Measurements from ENCODE around the gene GASK1A. TPM values are rescaled to one million over a fixed set of nuclear protein-coding genes. Genes with fewer than 3 reads are reported as not detected.

The GASK1A gene
- total and polyA plus RNA-seq, 2 donors (not counting 3 experiments of a cell fraction or from before 2014, with no cell fraction given), result 0.04 TPM; not detected in 1

DNA sequence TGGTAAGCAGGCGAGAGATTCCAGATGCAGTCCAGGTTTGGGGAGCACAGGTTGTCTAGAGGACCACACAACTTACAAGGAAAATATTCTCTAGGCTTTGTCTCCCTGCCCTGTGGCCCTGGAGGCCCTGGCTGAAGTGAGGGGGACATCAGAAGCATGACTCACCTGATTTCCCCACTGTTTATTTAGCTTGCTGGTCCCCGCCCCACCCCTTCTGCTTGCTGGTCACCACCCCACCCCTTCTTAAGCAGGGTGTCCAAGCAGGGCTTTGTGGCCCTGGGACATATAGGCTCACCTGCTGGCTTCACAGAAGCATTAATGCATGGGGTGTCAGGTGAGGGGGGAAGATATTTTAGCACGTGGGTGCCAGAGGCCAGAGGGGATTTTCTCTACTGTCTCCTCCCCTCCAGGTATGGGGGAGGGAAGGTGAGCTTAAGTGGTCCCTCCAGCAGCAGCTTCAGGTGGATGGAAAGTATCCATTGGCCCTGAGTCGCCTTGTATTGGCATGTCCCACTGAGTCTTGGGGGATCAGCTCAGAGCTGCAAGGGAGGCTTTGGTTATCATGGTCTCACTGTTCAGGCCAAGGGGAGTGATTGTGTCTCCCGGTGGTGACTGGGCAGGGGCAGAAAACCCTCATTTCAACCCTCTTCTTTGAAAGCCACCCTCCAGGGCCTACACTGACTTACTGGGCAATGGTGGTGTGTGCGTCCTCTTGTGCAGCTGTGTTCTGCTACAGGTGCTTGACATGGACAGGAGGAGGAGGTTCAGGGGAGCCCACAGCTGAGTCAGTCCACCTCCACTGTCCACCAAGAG, 49.8 kb downstream of the GASK1A start:
- Histone ChIP-seq H3K79me2 (ENCODE audit: control insufficient read depth, insufficient read depth, low read length) (no peaks in the 10 kb centered on the region), H3K9ac (replicated peaks; ENCODE audit: extremely low read depth, insufficient read depth, low read length) (no peak overlapping the region), H3K9me1 (replicated peaks; ENCODE audit: control insufficient read depth, extremely low read depth, insufficient read depth, low read length) (no peaks in the 10 kb centered on the region), H3K4me3 (replicated peaks in 1 of 3; ENCODE audit: insufficient read depth in 1 of 3, low read depth in 1 of 3, low read length in 3 of 3) (no peak overlapping the region), H3K36me3 (ENCODE audit: control insufficient read depth in 2 of 2, extremely low read depth in 1 of 2, insufficient read depth in 2 of 2, low read length in 2 of 2) (no peaks in the 10 kb centered on the region), H4K20me1 (replicated peaks; ENCODE audit: control insufficient read depth, extremely low read depth, insufficient read depth, low read length) (no peaks in the 10 kb centered on the region), H3K4me1 (ENCODE audit: control insufficient read depth, extremely low read depth, insufficient read depth, low read length) (no peaks in the 10 kb centered on the region), H3K4me2 (ENCODE audit: insufficient read depth, low read length) (no peak overlapping the region), H3K27me3 (ENCODE audit: control insufficient read depth in 2 of 2, insufficient read depth in 2 of 2, low read length in 2 of 2) (peaks cover 0 to 4% of the 10 kb centered on the region in 2 experiments), H2AFZ (ENCODE audit: low read depth, low read length) (no peak overlapping the region), H3K9me3 (replicated peaks; ENCODE audit: control insufficient read depth, insufficient read depth, low read length) (no peaks in the 10 kb centered on the region), H3K27ac (ENCODE audit: insufficient read depth, low read depth, low read length) (no peak overlapping the region)
- no peak for FAIRE-seq
- ChIA-PET CTCF (no interaction called here), POLR2A (no interaction called here)
- no TSS peak for BruUV-seq (replicated peaks)
- intact Hi-C loops (cut with micrococcal nuclease), result no loop called here
- TF ChIP-seq JUN (IDR thresholded peaks at IDR 0.05; ENCODE audit: borderline replicate concordance, insufficient read depth, insufficient read length, low read depth), result no peak
- no peak for TF ChIP-seq POLR2A (IDR thresholded peaks at IDR 0.05; ENCODE audit: low read depth, low read length)
- TF ChIP-seq EZH2 (IDR thresholded peaks at IDR 0.05; ENCODE audit: borderline replicate concordance, low read depth, low read length, severe bottlenecking), result no peak
- no peak for TF ChIP-seq MYC (IDR thresholded peaks at IDR 0.05; ENCODE audit: low read depth, low read length)
- TF ChIP-seq, protein P1, sequence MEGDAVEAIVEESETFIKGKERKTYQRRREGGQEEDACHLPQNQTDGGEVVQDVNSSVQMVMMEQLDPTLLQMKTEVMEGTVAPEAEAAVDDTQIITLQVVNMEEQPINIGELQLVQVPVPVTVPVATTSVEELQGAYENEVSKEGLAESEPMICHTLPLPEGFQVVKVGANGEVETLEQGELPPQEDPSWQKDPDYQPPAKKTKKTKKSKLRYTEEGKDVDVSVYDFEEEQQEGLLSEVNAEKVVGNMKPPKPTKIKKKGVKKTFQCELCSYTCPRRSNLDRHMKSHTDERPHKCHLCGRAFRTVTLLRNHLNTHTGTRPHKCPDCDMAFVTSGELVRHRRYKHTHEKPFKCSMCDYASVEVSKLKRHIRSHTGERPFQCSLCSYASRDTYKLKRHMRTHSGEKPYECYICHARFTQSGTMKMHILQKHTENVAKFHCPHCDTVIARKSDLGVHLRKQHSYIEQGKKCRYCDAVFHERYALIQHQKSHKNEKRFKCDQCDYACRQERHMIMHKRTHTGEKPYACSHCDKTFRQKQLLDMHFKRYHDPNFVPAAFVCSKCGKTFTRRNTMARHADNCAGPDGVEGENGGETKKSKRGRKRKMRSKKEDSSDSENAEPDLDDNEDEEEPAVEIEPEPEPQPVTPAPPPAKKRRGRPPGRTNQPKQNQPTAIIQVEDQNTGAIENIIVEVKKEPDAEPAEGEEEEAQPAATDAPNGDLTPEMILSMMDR (IDR thresholded peaks at IDR 0.05; ENCODE audit: extremely low read depth in 1 of 2, insufficient read depth in 1 of 2, low read depth in 1 of 2, low read length in 2 of 2), result no peak
- TF ChIP-seq POLR2AphosphoS5 (IDR thresholded peaks at IDR 0.05; ENCODE audit: insufficient read depth, low read depth, low read length), result no peak
- dilution Hi-C loops (cut with MboI; ENCODE audit: extremely low pct_ligation_motif_present, low sequenced_read_pairs), result no loop called here
- DNase-seq (ENCODE audit: low read depth, low spot score), result no peak

Measured in endothelial cell of umbilical vein (primary cell).